Measurements from ENCODE around the gene LTF. TPM values are rescaled to one million over a fixed set of nuclear protein-coding genes. Genes with fewer than 3 reads are reported as not detected.

LTF gene
- total RNA-seq, 1 experiment from 2014 or later, result not detected

DNA sequence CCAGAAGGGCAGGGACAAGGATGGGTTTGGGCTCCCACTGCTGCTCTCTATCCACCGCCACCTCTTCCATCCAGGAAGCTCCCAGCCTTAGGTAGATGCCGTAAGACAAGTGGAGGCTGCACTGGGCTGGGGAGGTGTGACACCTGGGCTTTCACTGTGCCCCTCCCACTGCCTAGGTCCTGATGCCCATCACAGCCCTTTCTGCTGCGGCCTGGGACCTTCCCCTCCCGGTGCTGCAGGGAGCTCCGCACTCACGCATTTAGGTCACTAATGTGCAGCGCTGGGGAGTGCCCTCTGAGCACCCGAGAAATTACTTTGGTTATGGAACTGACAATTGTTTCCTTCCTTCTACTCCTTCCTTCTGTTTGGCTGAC lies 850 bp downstream of the LTF start:
- intact Hi-C loops (cut with micrococcal nuclease; ENCODE audit: unreplicated experiment), result no loop called here
- CTCF ChIA-PET, result no interaction called here

DNA sequence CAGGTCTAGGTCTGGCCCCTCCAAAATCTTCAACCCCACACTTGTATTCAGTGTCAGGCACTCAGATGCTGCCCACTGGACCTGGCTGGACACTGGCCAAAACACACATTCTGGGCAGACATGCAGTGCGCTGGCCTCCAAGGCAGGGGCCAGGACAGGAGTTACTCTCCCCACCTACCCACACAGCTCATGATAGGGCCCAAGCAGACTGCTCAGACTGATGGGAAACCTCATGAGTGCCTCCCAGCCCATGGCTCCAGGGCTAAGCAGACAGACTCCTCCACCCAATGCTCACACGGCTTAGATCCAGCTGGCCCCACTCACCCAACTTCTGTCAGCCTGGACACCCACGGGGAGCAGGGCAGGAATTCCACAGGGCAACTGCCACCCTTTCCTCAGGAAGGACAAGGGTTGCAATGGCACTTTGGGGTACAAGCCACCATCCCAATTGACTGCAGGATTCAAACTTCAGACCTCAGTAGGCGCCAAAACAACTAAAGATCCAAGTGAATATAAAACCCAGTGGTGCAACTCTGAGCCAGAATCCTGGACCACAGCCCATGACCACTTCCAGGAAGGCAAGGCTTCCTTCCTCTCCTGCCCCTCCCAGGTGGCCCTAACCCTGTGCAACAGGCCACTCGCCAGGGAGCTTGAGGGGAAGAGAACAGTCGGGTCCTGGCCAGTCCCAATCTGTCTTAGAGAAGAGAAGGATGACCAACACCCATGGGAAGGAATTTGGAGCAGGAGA lies 1.4 kb downstream of the LTF start:
- H2AFZ ChIP-seq, result no peak overlapping the region
- no peak overlapping the region for H3K4me3 ChIP-seq
- CTCF ChIA-PET, result interaction anchor here (0.5 to 1.7 kb wide), 2 partner anchors 13 to 384 kb away, joined by 5 to 6 read pairs; no protein-coding TSS in a partner anchor
- DNase-seq, result no peak
- no peaks in the 10 kb centered on the region for H3K4me1 ChIP-seq (replicated peaks; ENCODE audit: insufficient read depth)
- no peaks in the 10 kb centered on the region for H3K36me3 ChIP-seq (ENCODE audit: low read depth)
- H3K27ac ChIP-seq, result no peak overlapping the region
- TF ChIP-seq, protein P1, sequence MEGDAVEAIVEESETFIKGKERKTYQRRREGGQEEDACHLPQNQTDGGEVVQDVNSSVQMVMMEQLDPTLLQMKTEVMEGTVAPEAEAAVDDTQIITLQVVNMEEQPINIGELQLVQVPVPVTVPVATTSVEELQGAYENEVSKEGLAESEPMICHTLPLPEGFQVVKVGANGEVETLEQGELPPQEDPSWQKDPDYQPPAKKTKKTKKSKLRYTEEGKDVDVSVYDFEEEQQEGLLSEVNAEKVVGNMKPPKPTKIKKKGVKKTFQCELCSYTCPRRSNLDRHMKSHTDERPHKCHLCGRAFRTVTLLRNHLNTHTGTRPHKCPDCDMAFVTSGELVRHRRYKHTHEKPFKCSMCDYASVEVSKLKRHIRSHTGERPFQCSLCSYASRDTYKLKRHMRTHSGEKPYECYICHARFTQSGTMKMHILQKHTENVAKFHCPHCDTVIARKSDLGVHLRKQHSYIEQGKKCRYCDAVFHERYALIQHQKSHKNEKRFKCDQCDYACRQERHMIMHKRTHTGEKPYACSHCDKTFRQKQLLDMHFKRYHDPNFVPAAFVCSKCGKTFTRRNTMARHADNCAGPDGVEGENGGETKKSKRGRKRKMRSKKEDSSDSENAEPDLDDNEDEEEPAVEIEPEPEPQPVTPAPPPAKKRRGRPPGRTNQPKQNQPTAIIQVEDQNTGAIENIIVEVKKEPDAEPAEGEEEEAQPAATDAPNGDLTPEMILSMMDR (conservative IDR thresholded peaks at IDR 0.05), result no peak
- no peak for TF ChIP-seq EZH2 (IDR thresholded peaks at IDR 0.05; ENCODE audit: low read depth)
- no peaks in the 10 kb centered on the region for H3K27me3 ChIP-seq (ENCODE audit: insufficient read depth, low read depth)
- intact Hi-C loops (cut with micrococcal nuclease; ENCODE audit: unreplicated experiment), result no loop called here
- BruUV-seq (replicated peaks), result no TSS peak
- no peaks in the 10 kb centered on the region for H3K79me2 ChIP-seq (ENCODE audit: low read depth)
- H3K9me2 ChIP-seq (ENCODE audit: insufficient read depth), result no peaks in the 10 kb centered on the region
- POLR2A ChIA-PET (ENCODE audit: unreplicated experiment), result interaction anchor here (0.6 kb wide), 1 partner anchor 334 kb away, joined by 10 read pairs; no protein-coding TSS in a partner anchor
- no peak overlapping the region for H3K4me2 ChIP-seq
- no peaks in the 10 kb centered on the region for H3F3A ChIP-seq (ENCODE audit: insufficient read depth, low read depth)
- H4K20me1 ChIP-seq (ENCODE audit: insufficient read depth), result no peaks in the 10 kb centered on the region
- H3K9me3 ChIP-seq (ENCODE audit: insufficient read depth, low read depth), result no peaks in the 10 kb centered on the region

More for the DNA sequence above, 850 bp downstream of the LTF start:
- no peaks in the 10 kb centered on the region for H3K36me3 ChIP-seq (ENCODE audit: low read depth)
- no peak overlapping the region for H3K4me3 ChIP-seq
- TF ChIP-seq, protein P1 (conservative IDR thresholded peaks at IDR 0.05), result no peak
- TF ChIP-seq EZH2 (IDR thresholded peaks at IDR 0.05; ENCODE audit: low read depth), result no peak
- H3K4me1 ChIP-seq (replicated peaks; ENCODE audit: insufficient read depth), result no peaks in the 10 kb centered on the region
- no TSS peak for BruUV-seq (replicated peaks)
- H3F3A ChIP-seq (ENCODE audit: insufficient read depth, low read depth), result no peaks in the 10 kb centered on the region
- no peaks in the 10 kb centered on the region for H3K27me3 ChIP-seq (ENCODE audit: insufficient read depth, low read depth)
- POLR2A ChIA-PET (ENCODE audit: unreplicated experiment), result no interaction called here
- H4K20me1 ChIP-seq (ENCODE audit: insufficient read depth), result no peaks in the 10 kb centered on the region
- H3K9me3 ChIP-seq (ENCODE audit: insufficient read depth, low read depth), result no peaks in the 10 kb centered on the region
- no peak overlapping the region for H3K27ac ChIP-seq
- no peak overlapping the region for H3K4me2 ChIP-seq
- no peak for DNase-seq
- no peaks in the 10 kb centered on the region for H3K9me2 ChIP-seq (ENCODE audit: insufficient read depth)
- H3K79me2 ChIP-seq (ENCODE audit: low read depth), result no peaks in the 10 kb centered on the region
- H2AFZ ChIP-seq, result no peak overlapping the region

DNA sequence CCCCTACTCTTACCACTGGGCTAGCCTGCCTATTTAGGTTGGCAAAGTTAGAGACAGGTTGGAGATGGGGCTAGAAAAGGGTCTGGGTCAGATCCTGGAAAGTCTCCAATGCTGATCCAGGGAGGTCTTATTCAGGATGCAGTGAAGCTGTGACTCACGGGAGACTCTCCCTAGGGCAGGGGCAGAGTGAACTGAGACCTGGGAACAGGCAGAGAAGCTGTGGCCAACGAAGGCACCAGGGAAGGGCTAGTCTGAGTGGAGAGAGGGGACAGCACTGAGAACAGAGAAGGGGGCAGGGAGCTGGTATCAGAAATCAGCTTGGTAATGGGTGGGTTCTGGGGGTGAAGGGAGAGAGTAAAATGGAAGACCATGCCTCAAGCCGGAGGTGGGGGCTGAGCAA lies 2.2 kb downstream of the LTF start:
- no peak for TF ChIP-seq EZH2 (IDR thresholded peaks at IDR 0.05; ENCODE audit: low read depth)
- TF ChIP-seq, protein P1 (conservative IDR thresholded peaks at IDR 0.05), result no peak
- no peak overlapping the region for H3K27ac ChIP-seq
- H3K79me2 ChIP-seq (ENCODE audit: low read depth), result no peaks in the 10 kb centered on the region
- H3K9me2 ChIP-seq (ENCODE audit: insufficient read depth), result no peaks in the 10 kb centered on the region
- H3K9me3 ChIP-seq (ENCODE audit: insufficient read depth, low read depth), result no peaks in the 10 kb centered on the region
- intact Hi-C loops (cut with micrococcal nuclease; ENCODE audit: unreplicated experiment), result no loop called here
- no peaks in the 10 kb centered on the region for H3F3A ChIP-seq (ENCODE audit: insufficient read depth, low read depth)
- H3K36me3 ChIP-seq (ENCODE audit: low read depth), result no peaks in the 10 kb centered on the region
- ChIA-PET POLR2A (ENCODE audit: unreplicated experiment) (interaction anchor here (0.6 to 0.7 kb wide), 3 partner anchors 13 to 334 kb away, joined by 4 to 10 read pairs (median 5); no protein-coding TSS in a partner anchor), CTCF (interaction anchor here (1.1 to 1.7 kb wide), 2 partner anchors 12 to 447 kb away, joined by 3 to 5 read pairs; no protein-coding TSS in a partner anchor)
- no peaks in the 10 kb centered on the region for H3K27me3 ChIP-seq (ENCODE audit: insufficient read depth, low read depth)
- no peak for DNase-seq
- no peak overlapping the region for H3K4me2 ChIP-seq
- H2AFZ ChIP-seq, result no peak overlapping the region
- no TSS peak for BruUV-seq (replicated peaks)
- no peaks in the 10 kb centered on the region for H4K20me1 ChIP-seq (ENCODE audit: insufficient read depth)
- H3K4me3 ChIP-seq, result no peak overlapping the region
- no peaks in the 10 kb centered on the region for H3K4me1 ChIP-seq (replicated peaks; ENCODE audit: insufficient read depth)
